Measurements from ENCODE around the gene CENPS.

DNA sequence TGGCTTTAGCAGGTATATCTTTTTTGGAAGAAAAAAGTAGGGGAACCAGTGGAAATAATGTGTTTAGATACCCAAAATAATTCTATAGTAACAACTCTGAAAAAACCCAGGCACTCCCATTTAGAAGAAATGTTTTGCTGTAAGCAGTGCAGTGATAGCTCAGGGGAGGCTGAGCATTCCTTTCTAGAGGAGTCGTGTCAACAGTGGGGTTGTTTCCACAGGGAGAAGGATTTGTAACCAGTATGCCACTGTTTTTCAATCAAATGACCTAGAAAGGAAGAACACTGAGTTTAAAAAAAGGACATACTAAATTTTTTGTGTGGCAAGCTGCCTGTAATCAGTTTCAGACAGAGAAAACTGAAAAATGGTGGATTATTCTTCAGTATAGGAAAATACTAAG, 29.0 kb upstream of the CENPS start:
- TF ChIP-seq KLF11 (CRISPR knock-in tag; IDR thresholded peaks at IDR 0.05) (no peak), SRF (IDR thresholded peaks at IDR 0.05; ENCODE audit: low read depth, low read length) (no peak), POLR2A (IDR thresholded peaks at IDR 0.05; ENCODE audit: insufficient read depth in 1 of 2, low read depth in 2 of 2, low read length in 2 of 2) (no peak), EP300 (IDR thresholded peaks at IDR 0.05; ENCODE audit: low read depth in 2 of 2, low read length in 2 of 2) (no peak), EP300 (CRISPR knock-in tag; IDR thresholded peaks at IDR 0.05; ENCODE audit: borderline replicate concordance) (no peak), ZNF20 (CRISPR knock-in tag; IDR thresholded peaks at IDR 0.05) (no peak), RBM39 (IDR thresholded peaks at IDR 0.05; ENCODE audit: low read depth, low read length, poor library complexity, severe bottlenecking) (no peak), MEF2D (CRISPR knock-in tag; IDR thresholded peaks at IDR 0.05) (no peak)
- TF ChIP-seq, protein P1, sequence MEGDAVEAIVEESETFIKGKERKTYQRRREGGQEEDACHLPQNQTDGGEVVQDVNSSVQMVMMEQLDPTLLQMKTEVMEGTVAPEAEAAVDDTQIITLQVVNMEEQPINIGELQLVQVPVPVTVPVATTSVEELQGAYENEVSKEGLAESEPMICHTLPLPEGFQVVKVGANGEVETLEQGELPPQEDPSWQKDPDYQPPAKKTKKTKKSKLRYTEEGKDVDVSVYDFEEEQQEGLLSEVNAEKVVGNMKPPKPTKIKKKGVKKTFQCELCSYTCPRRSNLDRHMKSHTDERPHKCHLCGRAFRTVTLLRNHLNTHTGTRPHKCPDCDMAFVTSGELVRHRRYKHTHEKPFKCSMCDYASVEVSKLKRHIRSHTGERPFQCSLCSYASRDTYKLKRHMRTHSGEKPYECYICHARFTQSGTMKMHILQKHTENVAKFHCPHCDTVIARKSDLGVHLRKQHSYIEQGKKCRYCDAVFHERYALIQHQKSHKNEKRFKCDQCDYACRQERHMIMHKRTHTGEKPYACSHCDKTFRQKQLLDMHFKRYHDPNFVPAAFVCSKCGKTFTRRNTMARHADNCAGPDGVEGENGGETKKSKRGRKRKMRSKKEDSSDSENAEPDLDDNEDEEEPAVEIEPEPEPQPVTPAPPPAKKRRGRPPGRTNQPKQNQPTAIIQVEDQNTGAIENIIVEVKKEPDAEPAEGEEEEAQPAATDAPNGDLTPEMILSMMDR (CRISPR knock-in tag; IDR thresholded peaks at IDR 0.05): no peak
- TF ChIP-seq, protein P2, sequence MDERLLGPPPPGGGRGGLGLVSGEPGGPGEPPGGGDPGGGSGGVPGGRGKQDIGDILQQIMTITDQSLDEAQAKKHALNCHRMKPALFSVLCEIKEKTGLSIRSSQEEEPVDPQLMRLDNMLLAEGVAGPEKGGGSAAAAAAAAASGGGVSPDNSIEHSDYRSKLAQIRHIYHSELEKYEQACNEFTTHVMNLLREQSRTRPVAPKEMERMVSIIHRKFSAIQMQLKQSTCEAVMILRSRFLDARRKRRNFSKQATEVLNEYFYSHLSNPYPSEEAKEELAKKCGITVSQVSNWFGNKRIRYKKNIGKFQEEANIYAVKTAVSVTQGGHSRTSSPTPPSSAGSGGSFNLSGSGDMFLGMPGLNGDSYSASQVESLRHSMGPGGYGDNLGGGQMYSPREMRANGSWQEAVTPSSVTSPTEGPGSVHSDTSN (CRISPR knock-in tag; IDR thresholded peaks at IDR 0.05): no peak
- TF ChIP-seq, protein P3, sequence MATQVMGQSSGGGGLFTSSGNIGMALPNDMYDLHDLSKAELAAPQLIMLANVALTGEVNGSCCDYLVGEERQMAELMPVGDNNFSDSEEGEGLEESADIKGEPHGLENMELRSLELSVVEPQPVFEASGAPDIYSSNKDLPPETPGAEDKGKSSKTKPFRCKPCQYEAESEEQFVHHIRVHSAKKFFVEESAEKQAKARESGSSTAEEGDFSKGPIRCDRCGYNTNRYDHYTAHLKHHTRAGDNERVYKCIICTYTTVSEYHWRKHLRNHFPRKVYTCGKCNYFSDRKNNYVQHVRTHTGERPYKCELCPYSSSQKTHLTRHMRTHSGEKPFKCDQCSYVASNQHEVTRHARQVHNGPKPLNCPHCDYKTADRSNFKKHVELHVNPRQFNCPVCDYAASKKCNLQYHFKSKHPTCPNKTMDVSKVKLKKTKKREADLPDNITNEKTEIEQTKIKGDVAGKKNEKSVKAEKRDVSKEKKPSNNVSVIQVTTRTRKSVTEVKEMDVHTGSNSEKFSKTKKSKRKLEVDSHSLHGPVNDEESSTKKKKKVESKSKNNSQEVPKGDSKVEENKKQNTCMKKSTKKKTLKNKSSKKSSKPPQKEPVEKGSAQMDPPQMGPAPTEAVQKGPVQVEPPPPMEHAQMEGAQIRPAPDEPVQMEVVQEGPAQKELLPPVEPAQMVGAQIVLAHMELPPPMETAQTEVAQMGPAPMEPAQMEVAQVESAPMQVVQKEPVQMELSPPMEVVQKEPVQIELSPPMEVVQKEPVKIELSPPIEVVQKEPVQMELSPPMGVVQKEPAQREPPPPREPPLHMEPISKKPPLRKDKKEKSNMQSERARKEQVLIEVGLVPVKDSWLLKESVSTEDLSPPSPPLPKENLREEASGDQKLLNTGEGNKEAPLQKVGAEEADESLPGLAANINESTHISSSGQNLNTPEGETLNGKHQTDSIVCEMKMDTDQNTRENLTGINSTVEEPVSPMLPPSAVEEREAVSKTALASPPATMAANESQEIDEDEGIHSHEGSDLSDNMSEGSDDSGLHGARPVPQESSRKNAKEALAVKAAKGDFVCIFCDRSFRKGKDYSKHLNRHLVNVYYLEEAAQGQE (IDR thresholded peaks at IDR 0.05; ENCODE audit: borderline replicate concordance in 1 of 2, low read depth in 1 of 2, low read length in 2 of 2): no peak
- TF ChIP-seq, protein P4, sequence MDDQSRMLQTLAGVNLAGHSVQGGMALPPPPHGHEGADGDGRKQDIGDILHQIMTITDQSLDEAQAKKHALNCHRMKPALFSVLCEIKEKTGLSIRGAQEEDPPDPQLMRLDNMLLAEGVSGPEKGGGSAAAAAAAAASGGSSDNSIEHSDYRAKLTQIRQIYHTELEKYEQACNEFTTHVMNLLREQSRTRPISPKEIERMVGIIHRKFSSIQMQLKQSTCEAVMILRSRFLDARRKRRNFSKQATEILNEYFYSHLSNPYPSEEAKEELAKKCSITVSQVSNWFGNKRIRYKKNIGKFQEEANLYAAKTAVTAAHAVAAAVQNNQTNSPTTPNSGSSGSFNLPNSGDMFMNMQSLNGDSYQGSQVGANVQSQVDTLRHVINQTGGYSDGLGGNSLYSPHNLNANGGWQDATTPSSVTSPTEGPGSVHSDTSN (CRISPR knock-in tag; IDR thresholded peaks at IDR 0.05; ENCODE audit: borderline replicate concordance): no peak
- TF ChIP-seq, protein P5, sequence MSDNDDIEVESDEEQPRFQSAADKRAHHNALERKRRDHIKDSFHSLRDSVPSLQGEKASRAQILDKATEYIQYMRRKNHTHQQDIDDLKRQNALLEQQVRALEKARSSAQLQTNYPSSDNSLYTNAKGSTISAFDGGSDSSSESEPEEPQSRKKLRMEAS (IDR thresholded peaks at IDR 0.05): no peak
